HK-2 (cell line): ENCODE data around the gene CACNB2.

Experiments
- DNase-seq: peaks from one replicate; pipeline ENCODE4 v3.0.0-alpha.2; 2018; ENCODE audit not compliant: unreplicated experiment

The CACNB2 gene

DNA sequence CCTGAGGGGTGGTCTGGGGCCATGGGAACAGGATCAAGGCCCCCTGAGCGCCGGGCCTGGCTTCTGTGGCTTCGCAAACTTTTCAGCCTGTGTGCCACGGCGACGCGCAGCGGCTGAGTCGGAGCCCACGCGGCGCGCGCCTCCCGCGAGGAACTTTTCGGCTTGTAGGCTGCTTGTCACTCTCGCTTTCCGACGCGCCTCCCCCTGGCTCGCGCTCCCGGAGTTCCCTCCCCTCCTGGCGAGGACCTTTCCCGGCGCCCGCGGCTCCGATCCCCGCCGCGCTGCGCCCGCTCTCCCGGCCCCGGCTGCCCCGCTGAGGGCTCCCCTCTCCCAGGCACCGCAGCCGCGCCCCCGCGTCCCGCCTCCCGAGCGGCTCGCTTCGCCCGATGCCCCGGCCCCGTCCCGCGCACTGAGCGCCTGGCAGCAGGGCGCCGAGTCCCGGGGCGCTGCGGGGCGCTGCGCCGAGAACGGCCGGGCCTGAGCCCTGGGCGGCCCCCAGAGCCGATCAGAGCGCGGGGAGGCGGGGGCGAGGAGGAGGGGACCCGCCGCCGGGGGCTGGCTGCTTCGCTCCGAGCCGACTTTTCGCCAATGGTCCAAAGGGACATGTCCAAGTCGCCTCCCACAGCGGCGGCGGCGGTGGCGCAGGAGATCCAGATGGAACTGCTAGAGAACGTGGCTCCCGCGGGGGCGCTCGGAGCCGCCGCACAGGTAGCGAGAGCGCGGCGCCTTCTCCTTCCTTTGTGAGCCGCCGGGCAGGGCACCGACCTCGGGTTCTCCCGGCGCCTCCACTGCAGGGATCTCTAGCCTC, at the start of gene CACNB2:
TSS of gene CACNB2 (plus strand) at position 276 of the 808 bp plus-strand sequence.
- peak; percentile 2 for DNase-seq

GRCh38 chr10:18094332-18094731, 45.9 kb upstream of the CACNB2 start:
- DNase-seq: no peak

DNA sequence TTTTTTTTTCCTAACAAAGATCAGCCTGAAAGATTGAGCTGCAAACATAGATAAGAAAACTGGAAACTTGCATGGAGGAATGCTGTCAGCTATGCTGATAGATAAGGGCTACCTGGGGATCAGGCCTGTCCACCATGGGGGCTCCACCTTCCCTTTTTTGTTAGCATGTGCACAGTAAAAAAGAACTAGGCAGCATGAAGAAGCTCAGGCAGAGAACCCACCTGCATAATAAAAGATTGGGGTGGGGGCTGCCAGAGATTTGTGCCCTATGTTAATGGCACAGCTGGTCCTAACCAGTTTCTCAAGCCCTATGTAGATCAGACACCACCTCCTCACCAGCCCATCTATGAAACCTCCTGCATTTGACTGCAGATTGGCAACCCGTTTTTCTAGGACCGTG, 45.4 kb upstream of the CACNB2 start:
- no peak for DNase-seq

DNA sequence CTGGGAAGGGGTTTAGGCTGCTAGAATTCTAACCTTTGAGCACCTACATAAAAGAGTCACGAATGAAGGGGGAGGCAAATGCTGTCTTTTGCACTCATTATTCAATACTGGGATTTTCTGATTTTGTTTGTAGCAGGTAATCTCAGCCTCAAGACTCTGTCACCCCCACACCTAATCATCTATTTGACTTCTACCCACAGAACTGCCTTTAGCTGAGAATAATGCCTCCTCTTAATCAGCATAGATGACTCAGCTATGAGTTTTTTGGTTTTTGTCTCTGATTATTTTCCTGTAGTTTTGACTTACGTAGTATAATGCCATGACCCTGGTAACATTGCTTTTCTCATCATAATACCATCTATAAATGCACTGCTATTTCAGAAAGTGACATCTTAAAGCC, 42.7 kb upstream of the CACNB2 start:
- no peak for DNase-seq

DNA sequence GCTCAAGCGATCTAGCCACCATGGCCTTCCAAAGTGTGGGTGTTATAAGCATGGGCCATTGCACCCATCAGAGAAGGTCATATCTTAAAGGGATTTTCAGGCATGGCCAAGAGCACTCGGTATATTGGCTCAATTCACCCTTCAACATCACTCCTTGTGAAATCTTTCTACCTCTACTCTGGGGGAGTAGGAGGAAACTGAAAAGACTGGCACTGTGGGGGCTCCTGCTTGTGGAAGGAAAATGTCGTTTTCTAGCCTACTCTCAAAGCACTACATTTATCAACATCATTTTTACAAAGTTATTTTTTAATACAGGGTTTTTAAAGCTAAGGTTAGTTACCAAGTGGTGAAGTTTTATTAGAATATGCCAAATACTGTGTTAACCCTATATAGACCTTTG, 42.0 kb upstream of the CACNB2 start:
- DNase-seq: no peak

DNA sequence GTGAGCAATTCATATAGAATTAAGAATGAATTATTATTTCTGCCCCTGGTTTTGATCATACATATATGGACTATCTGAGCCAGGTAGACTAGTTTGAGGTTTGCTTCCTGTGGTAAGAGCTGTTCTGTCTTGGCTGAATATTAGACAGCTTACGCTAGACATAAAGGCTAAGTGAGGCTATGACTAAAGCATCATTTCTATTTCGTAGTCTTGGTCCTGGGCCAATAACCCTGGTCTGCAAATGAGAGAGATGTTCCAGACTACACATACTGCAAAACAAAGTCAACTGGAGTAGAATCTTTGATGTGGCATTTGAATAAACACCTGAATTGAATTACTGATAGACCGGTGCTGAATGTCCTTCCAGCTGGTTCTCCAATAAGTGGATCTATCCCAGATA, 40.8 kb upstream of the CACNB2 start:
- no peak for DNase-seq

DNA sequence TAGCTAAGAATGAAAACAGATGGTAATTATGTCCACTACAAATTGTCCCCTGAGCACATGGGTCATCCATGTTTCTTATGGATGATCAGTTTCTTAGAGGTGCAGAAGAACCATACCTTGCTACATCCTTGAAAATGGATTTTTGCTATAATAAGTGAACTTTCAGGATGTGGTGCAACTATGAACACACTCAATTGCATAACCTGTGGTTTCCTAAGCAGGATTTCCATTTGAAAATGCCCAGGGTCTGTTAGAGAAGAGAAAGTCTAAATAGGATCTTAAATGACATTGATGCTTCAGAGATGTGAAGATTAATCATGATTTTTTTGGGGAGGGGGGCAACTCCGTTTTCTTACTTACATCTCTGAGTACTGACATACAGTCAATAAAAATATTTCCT, 39.6 kb upstream of the CACNB2 start:
- DNase-seq: no peak

GRCh38 chr10:18102404-18102803, 37.8 kb upstream of the CACNB2 start:
- no peak for DNase-seq

GRCh38 chr10:18104223-18104872, 35.9 kb upstream of the CACNB2 start:
- peak; percentile 13 for DNase-seq

DNA sequence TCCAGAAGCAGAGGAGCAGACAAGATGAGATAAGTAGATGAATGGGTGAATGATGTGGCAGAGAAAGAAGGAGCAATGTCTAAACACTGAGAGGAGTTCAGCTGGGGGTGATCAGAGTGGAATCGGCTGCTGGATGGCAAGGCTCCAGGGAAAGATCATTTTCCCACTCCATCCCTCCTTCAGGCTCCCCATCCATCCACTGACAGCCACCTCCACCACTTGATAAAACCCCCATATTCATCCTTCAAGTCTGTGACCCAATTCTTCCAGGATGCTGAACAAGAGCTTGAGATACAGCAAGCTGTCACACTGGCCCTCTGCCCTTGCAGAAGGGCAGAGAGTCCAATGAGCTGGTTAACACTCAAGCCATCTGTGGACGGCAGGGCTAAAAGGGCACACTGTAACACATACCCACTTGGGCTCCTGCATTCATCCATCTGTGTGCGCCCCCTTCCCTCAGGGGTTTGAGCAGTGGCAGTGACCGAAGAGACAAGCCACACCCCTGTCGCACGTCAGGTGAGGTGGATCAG, 30.8 kb upstream of the CACNB2 start:
- no peak for DNase-seq

DNA sequence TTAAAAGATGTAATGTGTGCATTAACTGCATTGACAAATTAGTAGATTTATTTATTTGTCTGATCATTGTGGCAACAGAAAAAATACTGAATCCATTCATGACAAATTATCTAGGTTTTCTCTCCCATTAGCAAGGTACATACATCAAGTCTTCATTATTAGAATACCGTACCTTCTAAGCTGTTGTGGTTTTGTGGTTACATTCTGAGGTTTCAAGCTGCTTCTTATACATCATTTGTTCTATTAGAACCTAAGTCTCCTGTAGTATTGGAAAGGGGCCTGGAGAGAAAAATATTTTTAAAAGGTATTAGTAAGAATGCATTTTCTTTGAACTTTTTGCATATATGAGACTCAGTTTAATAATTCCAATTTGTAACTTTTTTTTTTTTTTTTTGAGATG, 26.3 kb upstream of the CACNB2 start:
- no peak for DNase-seq

- DNase-seq: no peak
These were observed 22.9 kb upstream of the CACNB2 start for GRCh38 chr10:18117276-18117675.

DNA sequence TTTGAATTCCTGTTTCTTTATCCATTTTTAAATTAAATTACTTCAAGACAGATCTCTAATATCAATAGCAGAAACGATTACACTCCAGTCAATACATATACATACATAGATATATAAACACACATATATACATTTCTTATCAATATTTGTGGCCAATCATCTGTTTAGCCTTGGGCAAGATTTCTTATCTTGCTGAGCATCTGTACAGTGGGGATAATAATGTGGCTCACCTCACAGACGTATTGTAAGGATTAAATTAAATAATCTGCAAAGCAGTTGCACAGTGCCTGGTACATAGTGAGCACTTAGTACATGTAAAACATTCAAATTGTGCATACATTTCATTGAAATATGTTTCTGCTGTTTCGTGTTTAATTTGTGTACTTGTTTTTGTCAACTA, 17.5 kb upstream of the CACNB2 start:
- DNase-seq: no peak

DNA sequence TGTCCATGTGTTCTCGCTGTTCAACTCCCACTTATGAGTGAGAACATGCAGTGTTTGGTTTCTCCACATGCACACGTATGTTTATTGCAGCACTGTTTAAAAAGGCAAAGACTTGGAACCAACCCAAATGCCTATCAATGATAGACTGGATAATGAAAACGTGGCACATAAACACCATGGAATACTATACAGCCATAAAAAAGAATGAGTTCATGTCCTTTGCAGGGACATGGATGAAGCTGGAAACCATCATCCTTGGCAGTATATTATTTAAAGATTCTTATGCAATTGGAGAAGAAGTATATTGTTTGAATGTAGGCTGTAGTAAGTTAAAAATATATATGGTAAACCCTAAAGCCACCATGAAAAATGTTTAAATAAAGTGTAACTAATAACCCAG, 7.2 kb upstream of the CACNB2 start:
- no peak for DNase-seq

- DNase-seq: no peak
These were observed 5.7 kb upstream of the CACNB2 start for GRCh38 chr10:18134509-18134908.

- DNase-seq: no peak
These were observed 5.3 kb upstream of the CACNB2 start for GRCh38 chr10:18134921-18135320.

- DNase-seq: no peak
These were observed 4.0 kb upstream of the CACNB2 start for GRCh38 chr10:18136073-18136791.

- DNase-seq: no peak
These were observed 3.1 kb upstream of the CACNB2 start for GRCh38 chr10:18137111-18137510.

DNA sequence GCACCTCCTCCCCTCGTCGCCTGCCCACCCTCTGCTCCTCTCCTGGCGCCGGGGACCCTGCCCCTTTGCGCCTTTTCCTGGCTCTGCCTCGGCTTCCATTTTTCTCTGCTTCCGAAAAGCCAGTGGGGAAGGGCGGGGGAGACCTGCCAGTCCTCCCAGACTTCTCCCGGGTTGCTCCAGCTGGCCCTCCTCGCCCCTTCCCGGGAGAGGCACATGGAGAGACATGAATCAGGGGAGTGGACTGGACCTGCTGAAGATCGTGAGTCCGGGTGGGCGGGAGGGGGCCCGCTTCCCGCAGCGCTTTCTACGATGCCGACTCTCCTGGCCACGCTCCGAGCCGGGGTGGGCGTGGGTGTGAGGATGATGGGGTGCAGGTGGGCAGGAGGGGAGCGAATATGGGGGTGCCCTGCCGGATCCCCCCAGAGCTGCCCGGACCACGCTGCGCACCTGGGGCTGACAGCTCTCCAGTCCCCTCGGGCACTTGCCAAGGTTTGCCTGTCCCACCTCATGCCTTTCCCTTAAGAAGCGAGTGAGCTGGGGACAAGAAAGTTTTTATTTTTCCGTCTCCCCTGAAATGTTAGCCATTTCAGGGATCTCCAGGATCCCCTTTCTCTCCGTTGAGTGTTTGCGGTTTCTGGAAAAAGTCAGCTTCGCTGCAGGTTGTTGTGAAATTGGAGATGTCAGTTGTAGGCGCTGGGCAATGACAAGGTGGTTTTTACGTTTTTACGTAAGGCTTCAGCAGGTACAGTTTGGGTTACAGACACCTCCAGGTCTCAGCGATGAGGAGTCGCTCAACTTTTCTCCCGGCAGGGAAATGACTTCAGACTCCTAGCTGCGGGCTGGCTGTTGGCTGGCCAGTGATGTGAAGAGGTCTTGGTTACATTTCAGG, 977 bp downstream of the CACNB2 start:
- DNase-seq: no peak

- no peak for DNase-seq
These were observed 1.9 kb downstream of the CACNB2 start for GRCh38 chr10:18142151-18142550.

DNA sequence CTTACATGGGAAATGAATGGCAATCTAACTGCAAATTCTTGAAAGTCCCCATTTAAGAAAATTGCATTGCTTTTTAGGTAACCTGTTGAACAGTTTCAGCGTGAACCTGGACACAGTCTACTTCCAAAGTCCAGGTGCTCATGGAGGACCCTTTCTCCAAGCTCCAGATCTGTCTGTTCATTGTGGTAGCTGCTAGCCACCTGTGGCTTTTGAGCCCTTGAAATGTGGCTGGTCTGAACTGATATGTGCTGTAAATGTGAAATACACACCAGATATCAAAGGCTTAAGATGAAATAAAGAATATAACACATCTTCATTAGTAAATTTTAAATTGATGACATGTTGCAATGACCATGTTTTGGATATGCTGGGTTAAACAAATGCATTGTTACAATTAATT, 4.2 kb downstream of the CACNB2 start:
- no peak for DNase-seq

DNA sequence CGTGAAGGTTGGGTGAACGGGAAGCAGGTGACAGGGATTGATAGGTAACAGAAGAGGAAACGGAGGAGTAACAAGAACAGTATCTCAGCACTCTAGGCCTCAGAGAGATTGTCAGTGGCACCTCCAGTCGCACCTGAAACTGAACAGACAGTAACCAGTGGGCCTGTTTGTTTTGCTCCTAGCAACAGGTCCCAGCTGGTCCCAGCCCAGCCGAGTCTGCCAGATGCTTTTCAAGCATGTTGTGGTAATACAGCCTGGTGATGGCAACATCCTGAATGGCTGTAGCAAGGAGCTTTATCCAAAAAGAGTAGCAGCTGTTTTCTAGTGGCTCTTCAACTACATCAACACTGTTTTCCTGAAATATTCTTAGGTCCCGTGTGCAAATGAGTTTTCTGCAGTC, 4.7 kb downstream of the CACNB2 start:
- DNase-seq: no peak
